Astrocyte (in vitro differentiated cells and primary cell): ENCODE results near the gene HS6ST2.

Experiments
- CTCF ChIP-seq: IDR thresholded peaks from 2 replicates; pipeline ENCODE4 v1.5.1; 2011; ENCODE audit warnings: low read depth, mild to moderate bottlenecking, inconsistent platforms, low read length, moderate library complexity; ENCODE audit not compliant: insufficient read depth
- EZH2 ChIP-seq: IDR thresholded peaks from 2 replicates; pipeline ENCODE4 v1.6.1; 2012; ENCODE audit warnings: mild to moderate bottlenecking, low read length, inconsistent platforms; ENCODE audit not compliant: insufficient read depth

- no peak for TF ChIP-seq CTCF
- no peak for TF ChIP-seq EZH2
Measured at GRCh38 chrX:132756439-132756838, 202.0 kb downstream of the HS6ST2 start.
